Heart right ventricle (tissue), 16 donors: ENCODE measurements around the gene DOCK3. TPM values are rescaled to one million over a fixed set of nuclear protein-coding genes. Genes with fewer than 3 reads are reported as not detected.
"Not testable (repeated sequence)": the region's sequence is repeated elsewhere in the genome, so short reads cannot be mapped to it uniquely, and the experiment has no call there.

ENCODE experiments used
- ATAC-seq, 8 donors: fragments of 200-7000 bp; cut with Tn5 transposase; one replicate each; pipeline ENCODE4 v1.9.1; 2020; ENCODE audit warnings: mild to moderate bottlenecking in 8 of 8, moderate library complexity in 8 of 8, moderate number of reproducible peaks in 1 of 8
- DNase-seq, 2 donors: peaks; one replicate each; pipeline ENCODE4 v3.0.0-alpha.2; 2020
- H3K27ac ChIP-seq, 10 donors: fragments of 200-600 bp; sonication (generic) in 2 of 10; one replicate each; pipeline versions ENCODE4 v1.5.0 to v1.8.0; 2020 to 2022; ENCODE audit warnings: mild to moderate bottlenecking in 3 of 10
- H3K27me3 ChIP-seq, 7 donors: fragments of 200-600 bp; one replicate each; pipeline ENCODE4 v1.8.0; 2021 to 2022; ENCODE audit warnings: mild to moderate bottlenecking in 2 of 7
- H3K36me3 ChIP-seq, 9 donors: fragments of 200-600 bp; sonication (generic) in 1 of 9; one replicate each; pipeline versions ENCODE4 v1.5.0 to v1.8.0; 2020 to 2022; ENCODE audit warnings: mild to moderate bottlenecking in 2 of 9
- H3K4me1 ChIP-seq, 9 donors: fragments of 200-600 bp; sonication (generic) in 1 of 9; one replicate each; pipeline versions ENCODE4 v1.5.0 to v1.8.0; 2020 to 2022; ENCODE audit warnings: mild to moderate bottlenecking in 4 of 9
- H3K4me3 ChIP-seq, 10 donors: fragments of 200-600 bp; sonication (generic) in 2 of 10; one replicate each; pipeline versions ENCODE4 v1.5.0 to v1.8.0; 2020 to 2022; ENCODE audit warnings: mild to moderate bottlenecking in 7 of 10, moderate library complexity in 2 of 10
- H3K9me3 ChIP-seq, 11 donors: fragments of 200-600 bp in 10 of 11; sonication (generic) in 2 of 11; one replicate each; pipeline versions ENCODE4 v1.5.0 to v1.8.0; 2013 to 2022; ENCODE audit warnings: mild to moderate bottlenecking in 2 of 11, control low read depth in 1 of 11, moderate library complexity in 1 of 11
- CTCF ChIP-seq, 9 donors: fragments of 200-600 bp; sonication (generic) in 2 of 9; IDR thresholded peaks; one replicate each; pipeline versions ENCODE4 v1.5.0 to v1.8.0; 2021 to 2022; ENCODE audit warnings: antibody characterized with exemption in 9 of 9, mild to moderate bottlenecking in 5 of 9, moderate library complexity in 1 of 9
- WGBS, 2 donors: extraction: QIAGEN DNeasy Blood & Tissue Kit; methylation state at CpG; one replicate each; pipeline ENCODE4 v1.1.7; 2013; ENCODE audit warnings: inconsistent platforms in 1 of 2; 5-methylcytosine and 5-hydroxymethylcytosine counted together
- intact Hi-C, 10 donors: fragments of 100-400 bp; cut with DNase I; formaldehyde crosslinking; loops; one replicate each; pipeline versions ENCODE4 v1.11.1 to v1.14.2; 2022
- polyA plus RNA-seq, 2 donors: library from polyadenylated mRNA; stranded (reverse); fragments of 200-250 nt; gene quantifications; one replicate each; pipeline ENCODE4 v1.2.3, GENCODE V29; 2013
- total RNA-seq, 10 donors: library from RNA; stranded (reverse); fragmentation: NEBNext Ultra II Directional in 3 of 10; extraction: Animal tissue kit (Norgen Biotek cat#: 25700) in 3 of 10; gene quantifications; one replicate each; pipeline versions ENCODE4 v1.2.1 to v1.2.4, GENCODE V29; 2021 to 2023
- donor health status: Arrhythmogenic right ventricular cardiomyopathy.
- donor health status: ischemic (EF 13 %, LVEDD 7.1; RV severe dilation, severe dysfunction).
- donor health status: healthy with polysubstance abuse.
- donor health status: DM: no; HTN: yes; CAD: no.
- donor health status: DM: no; HTN: no; CAD: no.
- donor health status: ischemic (EF 25% LVEDD 6.9; RV normal size, moderate dysfunction).
- donor health status: ischemic (EF 25% LVEDD 5.7; RV mildly dilated, moderate dysfunction).
- donor health status: healthy.
- donor health status: DM: yes; HTN: yes; CAD: no.
- donor health status: Ischemic cardiomyopathy.
- donor health status: ischemic (EF 35%, LVEDD 5.7; RV mildly dilated, moderate dysfunction).
- donor health status: nonischemic (EF 11% LVEDD 7.7; RV severe dilation, severe dysfunction).
- donor health status: DM: yes; HTN: yes; CAD: no.
- donor health status: PGD.
- donor health status: ischemic (EF 29% LVEDD 5.4; RV normal size, mild dysfunction).
- donor health status: nonischemic (EF 23%, LVEDD 6.1; RV moderate dilation, normal function).

DOCK3 gene
- total and polyA plus RNA-seq, 12 donors: 1.2 to 6.6 (median 4.7) TPM

GRCh38 chr3:50923955-50924354, 249.2 kb downstream of the DOCK3 start:
- no peak for TF ChIP-seq CTCF (IDR thresholded peaks at IDR 0.05)
- WGBS, 2 donors: 94 to 96% methylated on average over 1 of the region's 1 CpG

GRCh38 chr3:50924638-50925037, 249.9 kb downstream of the DOCK3 start:
- no peak for ATAC-seq
- TF ChIP-seq CTCF (IDR thresholded peaks at IDR 0.05): no peak
- WGBS, 2 donors: 79% methylated on average over 2 of the region's 2 CpGs
- no peaks in the 10 kb centered on the region for H3K4me1 ChIP-seq
- intact Hi-C loops: no loop called here
- H3K4me3 ChIP-seq: no peak overlapping the region
- H3K27ac ChIP-seq: no peak overlapping the region
- H3K27me3 ChIP-seq: no peaks in the 10 kb centered on the region
- H3K9me3 ChIP-seq: peaks cover 0 to 6% (median 0%) of the 10 kb centered on the region in 11 donors
- no peak for DNase-seq
- no peaks in the 10 kb centered on the region for H3K36me3 ChIP-seq

More at GRCh38 chr3:50923955-50924354, 249.2 kb downstream of the DOCK3 start:
- H3K27ac ChIP-seq: no peak overlapping the region
- no peak for ATAC-seq
- no peaks in the 10 kb centered on the region for H3K36me3 ChIP-seq
- no peaks in the 10 kb centered on the region for H3K27me3 ChIP-seq
- intact Hi-C loops: no loop called here
- peaks cover 0 to 12% (median 0%) of the 10 kb centered on the region in 11 donors for H3K9me3 ChIP-seq
- DNase-seq: no peak
- no peaks in the 10 kb centered on the region for H3K4me1 ChIP-seq
- no peak overlapping the region for H3K4me3 ChIP-seq

GRCh38 chr3:50926868-50927267, 252.1 kb downstream of the DOCK3 start:
- Histone ChIP-seq H3K9me3 (peaks cover 0 to 6% (median 0%) of the 10 kb centered on the region in 11 donors), H3K27me3 (no peaks in the 10 kb centered on the region), H3K36me3 (no peaks in the 10 kb centered on the region), H3K4me1 (no peaks in the 10 kb centered on the region), H3K4me3 (no peak overlapping the region), H3K27ac (no peak overlapping the region)
- ATAC-seq (no peak), DNase-seq (no peak)
- intact Hi-C loops: no loop called here
- no peak for TF ChIP-seq CTCF (IDR thresholded peaks at IDR 0.05)
- 72 to 75% methylated on average over 2 of the region's 2 CpGs for WGBS, 2 donors

- TF ChIP-seq CTCF (IDR thresholded peaks at IDR 0.05): no peak
- ATAC-seq (peak in 2 of 8 donors; percentile 33 to 38), DNase-seq (no peak)
- Histone ChIP-seq H3K27ac (no peak overlapping the region), H3K4me1 (no peaks in the 10 kb centered on the region), H3K27me3 (no peaks in the 10 kb centered on the region), H3K9me3 (peaks cover 0 to 5% (median 0%) of the 10 kb centered on the region in 11 donors), H3K4me3 (no peak overlapping the region), H3K36me3 (no peaks in the 10 kb centered on the region)
- intact Hi-C loops: no loop called here
- 83 to 89% methylated on average over 20 of the region's 20 CpGs for WGBS, 2 donors
These were observed 255.9 kb downstream of the DOCK3 start for GRCh38 chr3:50930371-50931208.

- peaks cover 0 to 11% (median 0%) of the 10 kb centered on the region in 11 donors for H3K9me3 ChIP-seq
- H3K4me3 ChIP-seq, H3K27ac ChIP-seq, intact Hi-C loops, H3K27me3 ChIP-seq, H3K4me1 ChIP-seq, DNase-seq, H3K36me3 ChIP-seq, ATAC-seq: not testable (repeated sequence)
- WGBS, 2 donors: 61 to 67% methylated on average over 2 of the region's 2 CpGs
These were observed 258.2 kb downstream of the DOCK3 start for GRCh38 chr3:50932918-50933317.
